HepG2 (cell line): ENCODE data around the gene SEMA3F. TPM values are rescaled to one million over a fixed set of nuclear protein-coding genes. Genes with fewer than 3 reads are reported as not detected.
A peak's percentile ranks its signal among the peaks of the same experiment; 100 is the strongest.

Source experiments
- EED ChIP-seq: sonication (generic); formaldehyde crosslinking; IDR thresholded peaks from 2 replicates; pipeline ENCODE4 v1.5.0; 2020; ENCODE audit warnings: mild to moderate bottlenecking, missing genetic modification reagents
- EZH2 ChIP-seq: conservative IDR thresholded peaks from 2 replicates; pipeline ENCODE4 v1.6.1; 2012; ENCODE audit warnings: mild to moderate bottlenecking, low read depth, low read length, moderate library complexity
- HNRNPH1 ChIP-seq: fragments of 200-400 bp; formaldehyde crosslinking; optimal IDR thresholded peaks from 2 replicates; pipeline ENCODE3; 2017; ENCODE audit warnings: mild to moderate bottlenecking, low read depth, low read length
- KDM3A ChIP-seq: IDR thresholded peaks from 2 replicates; pipeline ENCODE4 v1.6.1; 2018; ENCODE audit warnings: low read depth, missing compliant biosample characterization
- KLF13 ChIP-seq: sonication (generic); formaldehyde crosslinking; IDR thresholded peaks from 2 replicates; pipeline ENCODE4 v1.4.0; 2020; ENCODE audit warnings: mild to moderate bottlenecking, missing genetic modification reagents
- MED8 ChIP-seq: sonication (generic); formaldehyde crosslinking; IDR thresholded peaks from 2 replicates; pipeline ENCODE4 v1.8.1; 2023; ENCODE audit warnings: mild to moderate bottlenecking, missing genetic modification reagents; ENCODE audit not compliant: insufficient replicate concordance
- REL ChIP-seq: sonication (generic); formaldehyde crosslinking; conservative IDR thresholded peaks from 2 replicates; pipeline ENCODE4 v1.8.0; 2022; ENCODE audit warnings: mild to moderate bottlenecking, missing genetic modification reagents, moderate library complexity
- TGIF2 ChIP-seq: IDR thresholded peaks from 2 replicates; pipeline ENCODE4 v1.6.1; 2016; ENCODE audit warnings: control low read depth, missing compliant biosample characterization
- TMF1 ChIP-seq: sonication (generic); formaldehyde crosslinking; IDR thresholded peaks from 2 replicates; pipeline ENCODE4 v1.8.1; 2022; ENCODE audit warnings: low read depth, missing genetic modification reagents
- ZNF24 ChIP-seq: fragments of 450-650 bp; IDR thresholded peaks from 2 replicates; pipeline ENCODE4 v1.6.1; 2017; ENCODE audit warnings: antibody characterized with exemption, mild to moderate bottlenecking
- ZNF253 ChIP-seq: sonication (generic); formaldehyde crosslinking; IDR thresholded peaks from 2 replicates; pipeline ENCODE4 v1.8.0; 2022; ENCODE audit warnings: mild to moderate bottlenecking, missing genetic modification reagents, borderline replicate concordance
- ZNF335 ChIP-seq: sonication (generic); formaldehyde crosslinking; IDR thresholded peaks from 2 replicates; pipeline ENCODE4 v1.4.0; 2020; ENCODE audit warnings: missing genetic modification reagents
- ZNF337 ChIP-seq: sonication (generic); formaldehyde crosslinking; IDR thresholded peaks from 2 replicates; pipeline ENCODE4 v1.5.1; 2020; ENCODE audit warnings: missing genetic modification reagents, low read depth, mild to moderate bottlenecking, borderline replicate concordance
- polyA plus RNA-seq, 8 experiments: library from polyadenylated mRNA; depleted of rRNA in 3 of 8; stranded (reverse) in 7 of 8; unstranded in 1 of 8; fragments of >200 nt; fragmentation: Illumina TruSeq in 4 of 8; extraction: Trizol in 4 of 8; gene quantifications; 2 replicates each; pipeline versions ENCODE4 v1.2.1 to v1.2.3, GENCODE V29; 2011 to 2016; ENCODE audit warnings: low read depth in 4 of 8, missing spikeins in 1 of 8, mixed read lengths in 1 of 8; ENCODE audit not compliant: insufficient read depth in 1 of 8
- total RNA-seq, 5 experiments: library from RNA; depleted of rRNA; stranded (reverse); fragments of >200 nt; fragmentation: Illumina TruSeq; extraction: Trizol; gene quantifications; 2 replicates each; pipeline ENCODE4 v1.2.3, GENCODE V29; 2016; ENCODE audit warnings: low read depth in 1 of 5
- TF ChIP-seq, protein P1 (sequence below): sonication (generic); formaldehyde crosslinking; IDR thresholded peaks from 2 replicates; pipeline ENCODE4 v1.4.0; 2020; ENCODE audit warnings: missing genetic modification reagents
- TF ChIP-seq, protein P2 (sequence below): sonication (generic); formaldehyde crosslinking; conservative IDR thresholded peaks from 2 replicates; pipeline ENCODE4 v1.4.0; 2020; ENCODE audit warnings: missing genetic modification reagents
- TF ChIP-seq, protein P3 (sequence below): sonication (generic); formaldehyde crosslinking; IDR thresholded peaks from 2 replicates; pipeline ENCODE4 v1.5.1; 2020; ENCODE audit warnings: mild to moderate bottlenecking, missing genetic modification reagents, borderline replicate concordance
- TF ChIP-seq, protein P4 (sequence below): sonication (generic); formaldehyde crosslinking; IDR thresholded peaks from 2 replicates; pipeline ENCODE4 v1.8.0; 2022; ENCODE audit warnings: mild to moderate bottlenecking, missing genetic modification reagents; ENCODE audit not compliant: insufficient replicate concordance

The SEMA3F gene
- total and polyA plus RNA-seq, 2 of the 13 experiments (the other 11 are each of a cell fraction or from before 2014, with no cell fraction given), result 7.6 to 17.2 TPM

DNA sequence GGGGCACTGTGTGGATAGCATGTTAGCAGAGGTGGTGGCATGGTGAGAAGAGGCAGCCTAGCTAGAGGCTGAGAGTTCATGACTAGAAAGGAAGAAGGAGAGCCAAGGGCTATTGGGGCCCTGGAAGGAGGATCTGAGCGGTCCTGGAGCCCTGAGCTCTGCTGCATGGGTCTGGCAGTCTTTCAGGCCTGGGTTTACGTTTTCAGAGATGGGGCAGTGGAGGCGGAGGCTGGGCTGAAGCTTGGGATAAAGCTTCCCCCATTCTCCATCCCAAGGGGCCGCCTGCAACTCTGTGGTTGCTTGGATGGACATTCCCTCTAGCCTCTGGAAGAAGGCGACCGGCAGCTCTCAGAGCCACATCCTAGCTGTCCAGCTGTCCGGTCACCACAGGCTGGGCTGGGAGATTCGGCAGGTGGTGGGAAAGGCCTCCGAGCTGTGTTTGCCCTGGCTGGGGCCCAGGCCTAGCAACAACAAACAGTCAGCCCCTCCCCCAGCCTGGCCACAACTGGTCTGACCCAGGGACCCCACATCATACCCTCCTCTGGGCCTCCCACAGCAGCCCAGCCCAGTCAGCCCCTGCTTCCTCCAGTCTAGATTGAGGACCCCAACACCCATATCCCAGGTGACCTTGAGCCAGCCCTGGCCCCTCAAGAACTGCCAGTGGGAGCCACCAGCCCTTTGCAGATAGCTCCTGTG, 48.1 kb downstream of the SEMA3F start (continued):
- TF ChIP-seq, protein P1, sequence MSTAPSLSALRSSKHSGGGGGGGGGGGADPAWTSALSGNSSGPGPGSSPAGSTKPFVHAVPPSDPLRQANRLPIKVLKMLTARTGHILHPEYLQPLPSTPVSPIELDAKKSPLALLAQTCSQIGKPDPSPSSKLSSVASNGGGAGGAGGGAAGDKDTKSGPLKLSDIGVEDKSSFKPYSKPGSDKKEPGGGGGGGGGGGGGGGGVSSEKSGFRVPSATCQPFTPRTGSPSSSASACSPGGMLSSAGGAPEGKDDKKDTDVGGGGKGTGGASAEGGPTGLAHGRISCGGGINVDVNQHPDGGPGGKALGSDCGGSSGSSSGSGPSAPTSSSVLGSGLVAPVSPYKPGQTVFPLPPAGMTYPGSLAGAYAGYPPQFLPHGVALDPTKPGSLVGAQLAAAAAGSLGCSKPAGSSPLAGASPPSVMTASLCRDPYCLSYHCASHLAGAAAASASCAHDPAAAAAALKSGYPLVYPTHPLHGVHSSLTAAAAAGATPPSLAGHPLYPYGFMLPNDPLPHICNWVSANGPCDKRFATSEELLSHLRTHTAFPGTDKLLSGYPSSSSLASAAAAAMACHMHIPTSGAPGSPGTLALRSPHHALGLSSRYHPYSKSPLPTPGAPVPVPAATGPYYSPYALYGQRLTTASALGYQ (CRISPR knock-in tag), result peak; percentile 35; the same call in 1 of the 2 replicates
- TF ChIP-seq ZNF24 (no peak), MED8 (CRISPR knock-in tag) (peak; percentile 38), EED (CRISPR knock-in tag) (no peak), EZH2 (no peak), HNRNPH1 (no peak), REL (CRISPR knock-in tag) (no peak), ZNF337 (no peak), TMF1 (CRISPR knock-in tag) (no peak; the same call in 1 of the 2 replicates), ZNF335 (CRISPR knock-in tag) (no peak), TGIF2 (CRISPR knock-in tag) (peak; percentile 56; the same call in 1 of the 2 replicates), KDM3A (CRISPR knock-in tag) (no peak), KLF13 (CRISPR knock-in tag) (no peak), ZNF253 (CRISPR knock-in tag) (0 out of 2 replicates have a peak, but pooled peaks have one; percentile 20)
- TF ChIP-seq, protein P2, sequence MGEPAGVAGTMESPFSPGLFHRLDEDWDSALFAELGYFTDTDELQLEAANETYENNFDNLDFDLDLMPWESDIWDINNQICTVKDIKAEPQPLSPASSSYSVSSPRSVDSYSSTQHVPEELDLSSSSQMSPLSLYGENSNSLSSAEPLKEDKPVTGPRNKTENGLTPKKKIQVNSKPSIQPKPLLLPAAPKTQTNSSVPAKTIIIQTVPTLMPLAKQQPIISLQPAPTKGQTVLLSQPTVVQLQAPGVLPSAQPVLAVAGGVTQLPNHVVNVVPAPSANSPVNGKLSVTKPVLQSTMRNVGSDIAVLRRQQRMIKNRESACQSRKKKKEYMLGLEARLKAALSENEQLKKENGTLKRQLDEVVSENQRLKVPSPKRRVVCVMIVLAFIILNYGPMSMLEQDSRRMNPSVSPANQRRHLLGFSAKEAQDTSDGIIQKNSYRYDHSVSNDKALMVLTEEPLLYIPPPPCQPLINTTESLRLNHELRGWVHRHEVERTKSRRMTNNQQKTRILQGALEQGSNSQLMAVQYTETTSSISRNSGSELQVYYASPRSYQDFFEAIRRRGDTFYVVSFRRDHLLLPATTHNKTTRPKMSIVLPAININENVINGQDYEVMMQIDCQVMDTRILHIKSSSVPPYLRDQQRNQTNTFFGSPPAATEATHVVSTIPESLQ, result no peak
- TF ChIP-seq, protein P3, sequence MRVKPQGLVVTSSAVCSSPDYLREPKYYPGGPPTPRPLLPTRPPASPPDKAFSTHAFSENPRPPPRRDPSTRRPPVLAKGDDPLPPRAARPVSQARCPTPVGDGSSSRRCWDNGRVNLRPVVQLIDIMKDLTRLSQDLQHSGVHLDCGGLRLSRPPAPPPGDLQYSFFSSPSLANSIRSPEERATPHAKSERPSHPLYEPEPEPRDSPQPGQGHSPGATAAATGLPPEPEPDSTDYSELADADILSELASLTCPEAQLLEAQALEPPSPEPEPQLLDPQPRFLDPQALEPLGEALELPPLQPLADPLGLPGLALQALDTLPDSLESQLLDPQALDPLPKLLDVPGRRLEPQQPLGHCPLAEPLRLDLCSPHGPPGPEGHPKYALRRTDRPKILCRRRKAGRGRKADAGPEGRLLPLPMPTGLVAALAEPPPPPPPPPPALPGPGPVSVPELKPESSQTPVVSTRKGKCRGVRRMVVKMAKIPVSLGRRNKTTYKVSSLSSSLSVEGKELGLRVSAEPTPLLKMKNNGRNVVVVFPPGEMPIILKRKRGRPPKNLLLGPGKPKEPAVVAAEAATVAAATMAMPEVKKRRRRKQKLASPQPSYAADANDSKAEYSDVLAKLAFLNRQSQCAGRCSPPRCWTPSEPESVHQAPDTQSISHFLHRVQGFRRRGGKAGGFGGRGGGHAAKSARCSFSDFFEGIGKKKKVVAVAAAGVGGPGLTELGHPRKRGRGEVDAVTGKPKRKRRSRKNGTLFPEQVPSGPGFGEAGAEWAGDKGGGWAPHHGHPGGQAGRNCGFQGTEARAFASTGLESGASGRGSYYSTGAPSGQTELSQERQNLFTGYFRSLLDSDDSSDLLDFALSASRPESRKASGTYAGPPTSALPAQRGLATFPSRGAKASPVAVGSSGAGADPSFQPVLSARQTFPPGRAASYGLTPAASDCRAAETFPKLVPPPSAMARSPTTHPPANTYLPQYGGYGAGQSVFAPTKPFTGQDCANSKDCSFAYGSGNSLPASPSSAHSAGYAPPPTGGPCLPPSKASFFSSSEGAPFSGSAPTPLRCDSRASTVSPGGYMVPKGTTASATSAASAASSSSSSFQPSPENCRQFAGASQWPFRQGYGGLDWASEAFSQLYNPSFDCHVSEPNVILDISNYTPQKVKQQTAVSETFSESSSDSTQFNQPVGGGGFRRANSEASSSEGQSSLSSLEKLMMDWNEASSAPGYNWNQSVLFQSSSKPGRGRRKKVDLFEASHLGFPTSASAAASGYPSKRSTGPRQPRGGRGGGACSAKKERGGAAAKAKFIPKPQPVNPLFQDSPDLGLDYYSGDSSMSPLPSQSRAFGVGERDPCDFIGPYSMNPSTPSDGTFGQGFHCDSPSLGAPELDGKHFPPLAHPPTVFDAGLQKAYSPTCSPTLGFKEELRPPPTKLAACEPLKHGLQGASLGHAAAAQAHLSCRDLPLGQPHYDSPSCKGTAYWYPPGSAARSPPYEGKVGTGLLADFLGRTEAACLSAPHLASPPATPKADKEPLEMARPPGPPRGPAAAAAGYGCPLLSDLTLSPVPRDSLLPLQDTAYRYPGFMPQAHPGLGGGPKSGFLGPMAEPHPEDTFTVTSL (CRISPR knock-in tag), result peak; percentile 19; the same call in 1 of the 2 replicates
- TF ChIP-seq, protein P4, sequence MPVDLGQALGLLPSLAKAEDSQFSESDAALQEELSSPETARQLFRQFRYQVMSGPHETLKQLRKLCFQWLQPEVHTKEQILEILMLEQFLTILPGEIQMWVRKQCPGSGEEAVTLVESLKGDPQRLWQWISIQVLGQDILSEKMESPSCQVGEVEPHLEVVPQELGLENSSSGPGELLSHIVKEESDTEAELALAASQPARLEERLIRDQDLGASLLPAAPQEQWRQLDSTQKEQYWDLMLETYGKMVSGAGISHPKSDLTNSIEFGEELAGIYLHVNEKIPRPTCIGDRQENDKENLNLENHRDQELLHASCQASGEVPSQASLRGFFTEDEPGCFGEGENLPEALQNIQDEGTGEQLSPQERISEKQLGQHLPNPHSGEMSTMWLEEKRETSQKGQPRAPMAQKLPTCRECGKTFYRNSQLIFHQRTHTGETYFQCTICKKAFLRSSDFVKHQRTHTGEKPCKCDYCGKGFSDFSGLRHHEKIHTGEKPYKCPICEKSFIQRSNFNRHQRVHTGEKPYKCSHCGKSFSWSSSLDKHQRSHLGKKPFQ, result no peak
